GM19468 (cell line): ENCODE measurements around the gene AHNAK.
"Not testable (repeated sequence)": the region's sequence is repeated elsewhere in the genome, so short reads cannot be mapped to it uniquely, and the experiment has no call there.

Experiments used
- ATAC-seq: cut with Tn5 transposase; IDR thresholded peaks from one replicate; pipeline ENCODE4 v1.9.1; 2021; ENCODE audit warnings: mild to moderate bottlenecking, moderate library complexity, moderate number of reproducible peaks; ENCODE audit not compliant: unreplicated experiment; ENCODE audit errors: extremely low read depth

Gene AHNAK, protein sequence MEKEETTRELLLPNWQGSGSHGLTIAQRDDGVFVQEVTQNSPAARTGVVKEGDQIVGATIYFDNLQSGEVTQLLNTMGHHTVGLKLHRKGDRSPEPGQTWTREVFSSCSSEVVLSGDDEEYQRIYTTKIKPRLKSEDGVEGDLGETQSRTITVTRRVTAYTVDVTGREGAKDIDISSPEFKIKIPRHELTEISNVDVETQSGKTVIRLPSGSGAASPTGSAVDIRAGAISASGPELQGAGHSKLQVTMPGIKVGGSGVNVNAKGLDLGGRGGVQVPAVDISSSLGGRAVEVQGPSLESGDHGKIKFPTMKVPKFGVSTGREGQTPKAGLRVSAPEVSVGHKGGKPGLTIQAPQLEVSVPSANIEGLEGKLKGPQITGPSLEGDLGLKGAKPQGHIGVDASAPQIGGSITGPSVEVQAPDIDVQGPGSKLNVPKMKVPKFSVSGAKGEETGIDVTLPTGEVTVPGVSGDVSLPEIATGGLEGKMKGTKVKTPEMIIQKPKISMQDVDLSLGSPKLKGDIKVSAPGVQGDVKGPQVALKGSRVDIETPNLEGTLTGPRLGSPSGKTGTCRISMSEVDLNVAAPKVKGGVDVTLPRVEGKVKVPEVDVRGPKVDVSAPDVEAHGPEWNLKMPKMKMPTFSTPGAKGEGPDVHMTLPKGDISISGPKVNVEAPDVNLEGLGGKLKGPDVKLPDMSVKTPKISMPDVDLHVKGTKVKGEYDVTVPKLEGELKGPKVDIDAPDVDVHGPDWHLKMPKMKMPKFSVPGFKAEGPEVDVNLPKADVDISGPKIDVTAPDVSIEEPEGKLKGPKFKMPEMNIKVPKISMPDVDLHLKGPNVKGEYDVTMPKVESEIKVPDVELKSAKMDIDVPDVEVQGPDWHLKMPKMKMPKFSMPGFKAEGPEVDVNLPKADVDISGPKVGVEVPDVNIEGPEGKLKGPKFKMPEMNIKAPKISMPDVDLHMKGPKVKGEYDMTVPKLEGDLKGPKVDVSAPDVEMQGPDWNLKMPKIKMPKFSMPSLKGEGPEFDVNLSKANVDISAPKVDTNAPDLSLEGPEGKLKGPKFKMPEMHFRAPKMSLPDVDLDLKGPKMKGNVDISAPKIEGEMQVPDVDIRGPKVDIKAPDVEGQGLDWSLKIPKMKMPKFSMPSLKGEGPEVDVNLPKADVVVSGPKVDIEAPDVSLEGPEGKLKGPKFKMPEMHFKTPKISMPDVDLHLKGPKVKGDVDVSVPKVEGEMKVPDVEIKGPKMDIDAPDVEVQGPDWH (N-terminal part only)

DNA sequence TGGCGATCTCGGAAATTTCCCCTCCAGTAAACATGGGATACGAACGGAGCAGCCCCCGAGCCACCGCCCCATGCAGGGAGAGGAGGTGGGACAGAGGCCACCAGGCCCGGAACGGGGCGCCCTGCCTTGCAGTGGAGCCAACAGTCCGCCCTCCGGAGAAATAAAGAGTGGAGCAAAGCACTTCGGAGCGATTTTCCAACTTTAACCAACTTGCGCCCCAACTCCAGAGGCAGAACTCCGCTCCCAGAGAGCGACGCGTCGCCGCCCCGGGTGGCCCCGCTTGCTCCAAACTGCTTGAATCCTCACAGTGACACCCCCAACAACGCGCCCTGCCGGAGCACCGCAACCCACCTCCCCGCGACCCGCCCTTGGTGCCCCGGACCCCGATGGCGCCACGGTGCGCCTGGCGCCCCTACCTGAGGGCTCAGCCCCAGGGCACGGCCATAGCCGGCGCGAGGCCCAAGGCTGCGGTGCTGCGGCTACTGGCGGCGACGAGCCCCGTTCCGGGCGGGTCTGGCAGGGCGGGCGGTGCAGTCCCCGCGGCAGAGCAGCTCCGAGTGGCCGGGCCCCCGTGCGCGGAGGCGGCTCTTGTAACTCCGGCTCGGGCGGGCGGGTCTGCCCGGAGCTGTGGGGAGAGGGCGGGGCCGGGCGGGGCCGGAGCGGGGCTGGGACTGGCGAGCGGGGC lies at the start of gene AHNAK:
TSS of gene AHNAK (minus strand) at position 563 of the 685 bp plus-strand sequence. CDS start 10,708 bp downstream, outside the sequence.
- ATAC-seq: no peak

- ATAC-seq: no peak
These were observed 48.5 kb upstream of the AHNAK start for GRCh38 chr11:62595124-62595523.

GRCh38 chr11:62593434-62594044 lies 46.9 kb upstream of the AHNAK start:
- ATAC-seq: no peak

DNA sequence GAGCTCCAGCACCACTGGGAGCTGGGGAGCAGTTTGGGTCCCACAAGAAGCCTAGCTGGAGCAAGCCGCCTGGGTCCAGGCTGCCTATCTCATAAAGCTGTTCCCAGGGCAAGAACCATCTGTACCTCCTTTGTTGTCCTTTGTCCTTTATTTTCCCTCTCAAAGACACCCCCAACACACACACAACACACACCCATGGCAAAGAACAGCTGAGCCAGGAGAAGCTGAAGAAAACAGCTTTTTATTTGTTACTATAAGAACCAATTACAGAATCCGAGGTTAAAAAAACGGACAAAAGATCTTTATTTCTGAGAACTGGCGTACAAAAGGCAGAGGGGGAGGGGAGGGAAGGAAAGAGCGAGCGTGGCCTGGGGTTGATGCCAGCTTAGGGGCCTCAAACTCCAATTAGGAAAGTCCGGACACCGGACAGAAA lies 46.4 kb upstream of the AHNAK start:
- ATAC-seq: no peak

DNA sequence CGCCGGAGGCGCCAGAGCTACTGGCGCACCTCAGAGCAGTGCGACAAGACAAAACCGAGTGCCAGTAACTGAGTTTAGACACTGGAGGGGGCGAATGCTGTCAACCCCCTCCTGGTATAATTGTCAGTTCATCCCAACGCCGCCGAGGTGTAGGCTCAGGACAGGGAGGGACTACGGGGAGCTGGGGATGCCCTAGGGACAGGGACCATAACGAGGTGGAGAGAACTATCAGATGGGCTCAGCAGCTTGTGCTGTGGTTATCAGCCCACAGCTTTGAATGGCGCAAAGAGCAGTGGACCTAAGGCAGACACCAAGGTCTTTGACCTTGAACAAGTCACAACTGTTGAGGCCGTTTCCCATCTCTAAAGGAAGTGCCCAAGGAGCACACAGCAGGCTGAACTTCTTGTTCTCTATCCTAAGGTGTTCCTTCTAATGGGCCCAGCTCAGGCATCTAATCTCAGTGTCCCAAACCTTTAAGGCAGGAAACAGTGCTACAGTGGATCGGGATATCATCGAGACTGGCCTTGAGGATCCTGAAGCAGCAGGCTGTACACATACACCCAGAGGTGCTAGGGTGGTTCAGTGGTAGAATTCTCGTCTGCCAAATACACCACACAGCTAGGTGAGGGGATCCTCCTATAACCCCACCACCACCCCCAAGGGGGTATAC lies 45.7 kb upstream of the AHNAK start:
- ATAC-seq: no peak

DNA sequence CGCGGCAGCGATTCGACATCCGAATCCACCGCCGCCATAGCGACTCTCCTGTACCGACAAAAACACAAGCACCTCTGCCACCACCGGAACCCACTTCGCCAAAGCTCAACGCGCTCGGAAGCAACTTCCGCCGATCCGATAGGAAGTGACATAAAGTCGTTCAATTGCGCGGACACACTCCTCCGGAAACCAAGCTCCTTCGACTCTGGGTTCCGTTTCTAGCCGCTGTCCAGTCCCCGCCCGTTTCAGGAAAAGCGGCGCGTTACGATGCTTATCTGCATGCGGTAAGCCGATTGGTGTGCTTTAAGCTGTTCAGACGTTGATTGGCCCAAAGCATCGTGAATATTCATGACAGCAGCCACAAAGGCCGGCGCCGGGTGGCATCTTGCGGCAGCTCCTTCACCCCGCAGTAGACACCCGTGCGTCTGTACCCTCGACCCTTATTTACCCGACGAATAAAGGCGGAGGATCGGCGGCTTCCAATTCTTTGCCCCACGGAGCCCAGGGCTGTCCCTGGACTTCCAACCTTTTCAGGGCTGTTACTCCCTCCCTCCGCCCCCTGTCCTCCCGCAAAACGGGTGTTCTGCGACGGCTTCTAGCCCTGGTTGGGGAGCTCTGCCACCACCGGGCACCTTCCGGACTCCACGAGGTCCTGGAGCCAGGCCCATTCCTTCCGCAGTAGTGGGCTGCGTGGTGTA lies 45.0 kb upstream of the AHNAK start, which contains the start of gene TUT1:
TSS of gene TUT1 (minus strand) at position 76 of the 698 bp plus-strand sequence. CDS start at position 38, 38 bp downstream.
- ATAC-seq: peak; percentile 83

GRCh38 chr11:62588966-62589637 lies 42.5 kb upstream of the AHNAK start:
- ATAC-seq: no peak

GRCh38 chr11:62585356-62585755 lies 38.8 kb upstream of the AHNAK start:
- not testable (repeated sequence) for ATAC-seq

DNA sequence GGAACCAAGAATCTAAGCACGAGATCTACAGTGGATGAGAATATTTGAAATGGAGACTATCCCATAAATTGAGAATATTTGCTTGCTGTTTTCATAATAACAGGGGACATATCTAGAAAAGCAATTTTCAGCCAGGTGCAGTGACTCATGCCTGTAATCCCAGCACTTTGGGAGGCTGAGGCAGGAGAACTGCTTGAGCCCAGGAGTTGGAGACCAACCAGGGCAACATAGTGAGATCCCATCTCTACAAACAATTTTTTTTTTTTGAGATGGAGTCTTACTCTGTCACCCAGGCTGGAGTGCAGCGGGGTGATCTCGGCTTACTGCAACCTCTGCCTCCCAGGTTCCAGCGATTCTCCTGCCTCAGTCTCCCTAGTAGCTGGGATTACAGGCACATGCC lies 35.1 kb upstream of the AHNAK start:
- not testable (repeated sequence) for ATAC-seq

GRCh38 chr11:62580959-62581715 lies 34.5 kb upstream of the AHNAK start:
- no peak for ATAC-seq

GRCh38 chr11:62579252-62579651 lies 32.6 kb upstream of the AHNAK start:
- ATAC-seq: no peak

- no peak for ATAC-seq
These were observed 31.9 kb upstream of the AHNAK start for GRCh38 chr11:62578541-62578940.

DNA sequence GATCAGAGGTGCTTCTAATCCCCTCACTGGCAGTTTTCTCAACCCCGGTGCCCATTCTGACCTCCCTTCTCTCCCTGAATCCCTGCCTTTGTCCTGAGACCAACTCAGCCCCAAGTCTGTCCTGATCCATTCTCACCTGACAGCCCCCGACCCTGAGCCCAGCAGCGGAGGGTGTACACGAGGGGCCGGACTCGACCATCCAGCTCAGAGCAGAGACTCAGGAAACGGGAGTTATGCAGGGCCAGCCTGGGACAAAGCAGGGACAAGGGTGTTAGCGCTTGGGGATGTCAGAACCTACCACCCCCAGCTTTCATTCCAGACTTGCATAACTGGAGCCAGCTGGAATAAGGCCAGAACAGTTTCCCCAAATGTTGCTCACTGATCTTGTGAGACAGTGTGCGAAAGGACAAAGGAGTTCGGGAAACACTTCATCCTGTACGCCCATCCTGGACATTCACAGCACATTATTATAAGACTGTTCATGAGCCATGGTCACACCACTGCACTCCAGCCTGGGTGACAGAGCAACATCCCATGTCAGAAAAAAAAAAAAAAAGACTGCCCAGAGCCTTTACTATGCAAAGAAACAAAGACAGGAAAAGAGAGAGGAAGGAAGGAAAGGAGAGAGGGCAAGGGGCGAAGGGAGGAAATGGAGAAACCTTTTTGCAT lies 30.6 kb upstream of the AHNAK start:
- no peak for ATAC-seq

GRCh38 chr11:62575837-62576236 lies 29.2 kb upstream of the AHNAK start:
- no peak for ATAC-seq

GRCh38 chr11:62575156-62575555 lies 28.6 kb upstream of the AHNAK start:
- ATAC-seq: no peak

DNA sequence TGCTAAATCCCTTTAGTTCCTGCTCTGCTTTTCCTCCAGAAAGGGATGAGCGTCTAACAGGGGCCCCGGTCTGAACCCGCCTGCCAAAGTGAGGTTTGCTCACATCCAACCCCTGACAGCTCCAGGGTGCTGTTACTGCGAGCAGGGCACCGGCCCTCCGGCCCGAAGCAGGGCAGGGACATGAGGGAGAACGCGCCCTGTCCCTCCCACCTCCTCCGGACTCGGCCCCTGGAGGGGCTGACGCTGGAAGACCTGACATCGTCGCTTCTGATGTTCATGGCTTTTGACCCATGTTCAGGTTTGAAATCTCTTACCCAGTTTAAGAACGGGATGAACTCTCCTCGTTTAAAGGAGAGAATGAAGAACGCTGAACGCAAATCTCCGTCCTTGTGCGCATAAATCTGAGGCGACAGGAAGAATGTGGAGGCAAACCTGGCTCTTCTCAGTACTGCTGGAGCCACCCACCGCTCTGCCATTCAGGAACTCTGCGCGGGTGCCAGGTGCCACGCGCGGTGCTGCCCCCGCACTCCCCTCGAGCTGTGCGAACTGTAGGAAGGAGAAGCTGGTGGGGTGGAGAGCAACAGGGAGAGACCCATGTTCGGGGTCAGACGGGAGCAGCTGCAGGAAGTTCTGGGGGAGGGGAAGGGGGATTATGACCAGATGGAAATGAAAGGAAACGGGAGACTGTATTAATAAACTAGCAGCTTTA lies 27.9 kb upstream of the AHNAK start:
- ATAC-seq: no peak
